GM12801 (cell line): ENCODE results near the gene OASL.

ENCODE experiments used
- CTCF ChIP-seq: IDR thresholded peaks from one replicate; pipeline ENCODE4 v1.5.1; 2011; ENCODE audit warnings: control low read depth; ENCODE audit not compliant: insufficient read length; ENCODE audit errors: extremely low read depth

OASL gene

DNA sequence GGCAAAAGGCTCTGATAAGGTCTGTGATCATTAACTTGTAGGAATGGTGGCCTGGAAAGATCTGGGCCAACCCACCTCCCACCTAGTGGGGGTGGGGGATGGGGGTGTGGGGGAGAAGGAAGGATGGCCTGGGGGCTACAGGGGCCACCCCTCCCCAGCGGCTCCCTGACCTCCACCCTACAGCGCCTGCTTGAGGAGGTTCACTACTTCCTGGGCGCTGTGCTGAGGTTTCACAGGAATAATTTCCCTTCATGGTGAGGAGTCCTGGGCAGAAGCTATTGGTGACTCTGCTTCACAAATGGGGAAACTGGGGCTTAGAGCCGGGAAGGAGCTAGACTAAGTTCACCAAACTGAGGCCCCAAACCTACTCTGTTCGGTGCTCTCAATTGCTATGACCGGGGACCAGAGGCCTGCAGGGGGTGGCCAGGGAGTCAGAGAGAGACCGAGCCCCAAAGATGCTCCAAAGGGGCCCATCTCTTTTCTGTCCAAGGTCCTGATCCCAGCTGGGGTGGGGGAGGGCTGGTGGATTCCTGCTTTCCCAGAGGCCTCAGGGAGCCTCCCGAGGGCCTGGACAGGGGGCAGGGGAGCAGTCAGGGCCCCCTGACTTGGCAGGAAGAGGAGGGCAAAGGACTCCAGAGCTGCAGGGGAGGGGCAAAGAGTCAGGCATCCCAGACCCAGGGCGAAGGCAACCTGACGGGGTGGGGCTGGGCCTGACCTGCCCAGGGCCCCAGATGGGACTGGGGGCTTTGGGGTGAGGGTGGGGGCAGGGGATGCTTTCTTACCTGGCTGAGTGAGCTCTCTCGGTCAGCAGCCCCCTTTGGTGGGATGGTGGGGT is 59.0 kb downstream of the OASL start:
- TF ChIP-seq CTCF: no peak

DNA sequence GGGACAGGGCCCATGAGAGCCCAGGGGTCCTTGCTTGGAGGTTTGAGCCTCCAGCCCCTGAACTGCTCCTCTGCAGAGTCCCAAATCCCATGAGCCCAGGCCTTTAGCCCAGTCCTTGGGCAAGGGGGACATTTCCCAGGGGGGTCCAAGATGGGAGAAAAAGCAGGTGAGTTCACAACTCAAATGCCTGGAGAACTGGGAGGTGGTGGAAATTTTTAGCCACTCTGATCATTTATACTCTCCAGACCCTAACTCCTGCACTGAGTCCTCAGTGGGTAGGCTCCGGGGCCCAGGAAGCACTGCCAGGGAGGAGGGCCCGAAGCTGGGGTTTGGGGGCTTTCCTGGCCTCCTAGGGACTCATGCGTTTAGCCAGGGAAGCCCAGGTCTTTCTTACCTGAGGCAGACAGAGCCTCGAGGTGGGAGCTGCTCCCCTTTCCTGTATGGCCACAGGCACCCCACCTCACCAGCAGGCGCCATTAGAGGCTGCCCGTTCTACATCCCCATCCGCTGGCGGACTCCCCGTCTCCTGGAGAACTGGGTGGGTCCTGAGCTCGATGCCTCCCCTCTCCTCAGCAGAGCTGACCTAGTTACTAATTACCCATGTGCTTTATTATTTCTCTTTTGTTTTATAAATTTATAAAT is 59.7 kb downstream of the OASL start:
- TF ChIP-seq CTCF: no peak

GRCh38 chr12:120978296-120979219 is 60.5 kb downstream of the OASL start, which contains the start of gene HNF1A:
HNF1A (plus strand) TSS chr12:120978543; CDS start chr12:120978769, 226 bp downstream.
- no peak for TF ChIP-seq CTCF

- no peak for TF ChIP-seq CTCF
Observed at GRCh38 chr12:120977531-120978295, 61.3 kb downstream of the OASL start.

- TF ChIP-seq CTCF: no peak
Observed at GRCh38 chr12:120972870-120973543, 66.0 kb downstream of the OASL start.

DNA sequence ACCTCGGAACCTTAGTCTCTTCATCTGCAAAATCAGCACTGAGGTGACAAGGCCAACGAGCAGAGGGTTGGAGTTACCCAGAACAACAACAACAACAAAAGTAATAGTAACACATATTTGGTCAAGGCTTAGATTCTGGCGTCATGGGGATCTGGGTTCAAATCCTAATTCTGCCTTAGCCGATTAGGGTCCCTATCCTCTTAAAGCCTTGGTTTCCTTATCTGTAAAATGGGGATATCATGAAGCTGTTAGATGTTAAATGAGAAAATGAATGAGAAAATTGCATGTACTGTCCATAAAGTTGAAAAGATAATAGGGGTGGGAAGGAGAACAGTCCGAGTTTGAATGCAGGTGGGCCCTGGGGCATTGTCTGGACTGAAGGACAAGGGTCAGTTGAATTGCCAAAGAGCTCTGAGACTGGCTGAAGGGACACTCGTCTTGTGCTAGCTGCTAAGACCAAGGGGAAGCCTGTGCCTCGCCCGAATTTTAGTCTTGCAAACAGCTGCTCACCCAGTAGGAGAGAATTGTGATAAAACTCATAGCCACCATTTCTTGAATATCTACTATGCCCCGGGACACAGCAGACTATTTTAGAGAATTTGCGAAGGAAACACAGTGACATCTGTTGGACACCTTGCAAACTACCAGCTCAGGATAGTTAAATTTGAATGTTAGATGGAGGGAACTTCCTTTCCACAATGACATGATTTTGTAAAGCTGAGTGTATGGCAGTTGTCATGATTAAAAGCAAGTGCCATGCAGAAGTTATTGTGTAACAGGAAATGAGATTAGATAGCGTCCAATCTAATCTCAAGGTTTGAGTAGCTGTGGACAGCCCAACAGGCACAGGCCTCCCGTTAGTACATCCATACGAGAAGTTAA is 67.5 kb downstream of the OASL start:
- TF ChIP-seq CTCF: no peak
